Measurements from ENCODE around the gene ZNF629. TPM values are rescaled to one million over a fixed set of nuclear protein-coding genes. Genes with fewer than 3 reads are reported as not detected.
A peak's percentile ranks its signal among the peaks of the same experiment; 100 is the strongest.

ZNF629 gene
- total and polyA plus RNA-seq, 7 donors, result 3.0 to 12.1 (median 8.4) TPM

DNA sequence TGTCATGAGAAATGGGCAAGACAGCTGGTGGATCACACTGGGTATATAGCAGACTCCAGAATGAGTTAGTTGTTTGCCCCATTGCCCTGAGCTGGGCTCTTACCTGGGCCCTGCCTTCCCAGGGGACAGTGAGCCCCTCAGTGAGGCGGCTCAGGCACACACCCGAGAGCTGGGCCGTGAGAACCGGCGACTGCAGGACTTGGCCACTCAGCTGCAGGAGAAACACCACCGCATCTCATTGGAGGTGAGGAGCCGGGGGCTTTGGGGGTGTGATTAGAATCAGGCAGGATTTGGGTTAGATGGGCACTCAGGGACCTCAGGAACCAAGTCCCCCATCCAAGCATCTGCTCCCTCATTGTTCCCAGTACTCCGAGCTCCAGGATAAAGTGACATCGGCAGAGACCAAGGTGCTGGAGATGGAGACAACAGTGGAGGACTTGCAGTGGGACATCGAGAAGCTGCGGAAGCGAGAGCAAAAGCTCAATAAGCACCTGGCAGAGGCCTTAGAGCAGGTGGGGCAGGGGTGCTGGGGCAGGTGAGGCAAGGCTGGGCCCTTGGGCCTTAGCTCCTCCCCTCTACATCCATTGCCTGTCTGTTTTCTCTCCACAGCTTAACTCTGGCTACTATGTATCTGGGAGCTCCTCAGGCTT, 22.1 kb downstream of the ZNF629 start:
- H3K27me3 ChIP-seq, result no peaks in the 10 kb centered on the region
- no peak overlapping the region for H3K27ac ChIP-seq
- no peak for TF ChIP-seq EP300 (IDR thresholded peaks at IDR 0.05)
- TF ChIP-seq, protein P1, sequence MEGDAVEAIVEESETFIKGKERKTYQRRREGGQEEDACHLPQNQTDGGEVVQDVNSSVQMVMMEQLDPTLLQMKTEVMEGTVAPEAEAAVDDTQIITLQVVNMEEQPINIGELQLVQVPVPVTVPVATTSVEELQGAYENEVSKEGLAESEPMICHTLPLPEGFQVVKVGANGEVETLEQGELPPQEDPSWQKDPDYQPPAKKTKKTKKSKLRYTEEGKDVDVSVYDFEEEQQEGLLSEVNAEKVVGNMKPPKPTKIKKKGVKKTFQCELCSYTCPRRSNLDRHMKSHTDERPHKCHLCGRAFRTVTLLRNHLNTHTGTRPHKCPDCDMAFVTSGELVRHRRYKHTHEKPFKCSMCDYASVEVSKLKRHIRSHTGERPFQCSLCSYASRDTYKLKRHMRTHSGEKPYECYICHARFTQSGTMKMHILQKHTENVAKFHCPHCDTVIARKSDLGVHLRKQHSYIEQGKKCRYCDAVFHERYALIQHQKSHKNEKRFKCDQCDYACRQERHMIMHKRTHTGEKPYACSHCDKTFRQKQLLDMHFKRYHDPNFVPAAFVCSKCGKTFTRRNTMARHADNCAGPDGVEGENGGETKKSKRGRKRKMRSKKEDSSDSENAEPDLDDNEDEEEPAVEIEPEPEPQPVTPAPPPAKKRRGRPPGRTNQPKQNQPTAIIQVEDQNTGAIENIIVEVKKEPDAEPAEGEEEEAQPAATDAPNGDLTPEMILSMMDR (IDR thresholded peaks at IDR 0.05), result no peak
- no peaks in the 10 kb centered on the region for H3K9me3 ChIP-seq
- DNase-seq, result no peak
- 95 to 98% methylated on average over 12 of the region's 12 CpGs for WGBS, 2 donors
- H3K36me3 ChIP-seq, result peaks cover 57 to 68% (median 58%) of the 10 kb centered on the region in 4 donors
- intact Hi-C loops (cut with DNase I), result loop anchor here (5.0 kb wide), 1 partner anchor 127 kb away; the partner anchor contains the start of gene BCL7C
- H3K4me3 ChIP-seq, result no peak overlapping the region
- H3K4me1 ChIP-seq, result peaks cover 0 to 33% (median 31%) of the 10 kb centered on the region in 4 donors

DNA sequence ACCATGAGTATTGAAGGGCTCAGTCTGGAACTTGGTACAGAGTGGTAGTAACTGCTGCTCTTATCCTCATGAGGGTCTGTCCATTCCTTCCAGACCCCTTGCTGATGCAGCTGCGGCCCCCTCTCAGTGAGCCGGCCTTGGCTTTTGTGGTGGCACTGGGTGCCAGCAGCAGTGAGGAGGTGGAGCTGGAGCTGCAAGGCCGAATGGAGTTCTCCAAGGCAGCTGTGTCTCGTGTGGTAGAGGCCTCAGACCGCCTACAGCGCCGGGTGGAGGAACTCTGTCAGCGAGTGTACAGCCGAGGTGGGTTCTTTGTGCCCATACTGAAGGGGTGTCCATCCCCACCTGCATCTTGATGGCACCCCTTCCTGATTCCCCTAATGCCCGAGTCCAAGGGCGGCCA, 22.9 kb downstream of the ZNF629 start:
- Histone ChIP-seq H3K27ac (no peak overlapping the region), H3K9me3 (no peaks in the 10 kb centered on the region), H3K4me3 (no peak overlapping the region), H3K4me1 (peaks cover 0 to 33% (median 31%) of the 10 kb centered on the region in 4 donors), H3K36me3 (peaks cover 48 to 60% (median 51%) of the 10 kb centered on the region in 4 donors), H3K27me3 (no peaks in the 10 kb centered on the region)
- DNase-seq, result no peak
- WGBS, 2 donors, result 93% methylated on average over 11 of the region's 11 CpGs
- intact Hi-C loops (cut with DNase I), result loop anchor here (5.0 kb wide), 1 partner anchor 128 kb away; the partner anchor contains the start of gene BCL7C
- no peak for TF ChIP-seq POLR2AphosphoS5 (IDR thresholded peaks at IDR 0.05)

DNA sequence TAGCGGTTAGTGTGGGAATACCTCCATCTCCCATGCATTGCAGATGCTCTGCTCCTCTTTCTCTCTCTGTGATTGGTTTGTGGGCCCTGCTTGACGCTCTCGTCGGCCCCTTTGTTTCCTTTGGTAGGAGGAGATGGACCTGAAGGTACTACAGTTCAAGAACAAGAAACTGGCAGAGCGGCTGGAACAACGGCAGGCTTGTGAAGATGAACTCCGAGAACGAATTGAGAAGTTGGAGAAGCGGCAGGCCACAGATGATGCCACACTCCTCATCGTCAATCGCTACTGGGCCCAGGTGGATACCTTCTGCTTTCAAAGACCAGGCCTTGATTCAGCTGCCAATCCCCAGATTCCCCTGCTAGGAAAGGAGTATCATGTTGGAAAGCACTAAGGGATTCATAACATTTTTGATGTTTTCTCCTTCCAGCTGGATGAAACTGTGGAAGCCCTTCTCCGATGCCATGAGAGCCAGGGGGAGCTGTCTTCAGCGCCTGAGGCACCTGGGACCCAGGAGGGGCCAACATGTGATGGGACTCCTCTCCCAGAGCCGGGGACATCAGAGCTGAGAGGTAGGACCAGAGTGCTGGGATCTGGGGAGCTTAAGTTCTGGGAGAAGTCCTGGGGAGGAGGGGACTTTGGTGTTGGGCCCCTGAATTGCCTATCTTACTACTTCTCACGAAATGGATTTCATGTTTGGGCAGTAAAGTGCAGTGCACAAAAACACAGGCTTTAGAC, 23.8 kb downstream of the ZNF629 start:
- Histone ChIP-seq H3K27ac (peak overlapping the region; percentile 89 to 96 (median 92)), H3K36me3 (peaks cover 39 to 50% (median 42%) of the 10 kb centered on the region in 4 donors), H3K4me1 (peaks cover 0 to 33% (median 31%) of the 10 kb centered on the region in 4 donors), H3K27me3 (no peaks in the 10 kb centered on the region), H3K4me3 (peak overlapping the region; percentile 75 to 95 (median 84)), H3K9me3 (no peaks in the 10 kb centered on the region)
- DNase-seq, result no peak
- 60 to 73% methylated on average over 15 of the region's 15 CpGs for WGBS, 2 donors
- intact Hi-C loops (cut with DNase I), result loop anchor here (2.0 to 5.0 kb wide), 2 partner anchors 14 to 129 kb away; partner anchors contain the start of genes BCL7C and PHKG2
- TF ChIP-seq, protein P1 (IDR thresholded peaks at IDR 0.05), result no peak
- TF ChIP-seq POLR2A (IDR thresholded peaks at IDR 0.05) (no peak), POLR2AphosphoS5 (IDR thresholded peaks at IDR 0.05) (no peak), EP300 (IDR thresholded peaks at IDR 0.05) (no peak)

DNA sequence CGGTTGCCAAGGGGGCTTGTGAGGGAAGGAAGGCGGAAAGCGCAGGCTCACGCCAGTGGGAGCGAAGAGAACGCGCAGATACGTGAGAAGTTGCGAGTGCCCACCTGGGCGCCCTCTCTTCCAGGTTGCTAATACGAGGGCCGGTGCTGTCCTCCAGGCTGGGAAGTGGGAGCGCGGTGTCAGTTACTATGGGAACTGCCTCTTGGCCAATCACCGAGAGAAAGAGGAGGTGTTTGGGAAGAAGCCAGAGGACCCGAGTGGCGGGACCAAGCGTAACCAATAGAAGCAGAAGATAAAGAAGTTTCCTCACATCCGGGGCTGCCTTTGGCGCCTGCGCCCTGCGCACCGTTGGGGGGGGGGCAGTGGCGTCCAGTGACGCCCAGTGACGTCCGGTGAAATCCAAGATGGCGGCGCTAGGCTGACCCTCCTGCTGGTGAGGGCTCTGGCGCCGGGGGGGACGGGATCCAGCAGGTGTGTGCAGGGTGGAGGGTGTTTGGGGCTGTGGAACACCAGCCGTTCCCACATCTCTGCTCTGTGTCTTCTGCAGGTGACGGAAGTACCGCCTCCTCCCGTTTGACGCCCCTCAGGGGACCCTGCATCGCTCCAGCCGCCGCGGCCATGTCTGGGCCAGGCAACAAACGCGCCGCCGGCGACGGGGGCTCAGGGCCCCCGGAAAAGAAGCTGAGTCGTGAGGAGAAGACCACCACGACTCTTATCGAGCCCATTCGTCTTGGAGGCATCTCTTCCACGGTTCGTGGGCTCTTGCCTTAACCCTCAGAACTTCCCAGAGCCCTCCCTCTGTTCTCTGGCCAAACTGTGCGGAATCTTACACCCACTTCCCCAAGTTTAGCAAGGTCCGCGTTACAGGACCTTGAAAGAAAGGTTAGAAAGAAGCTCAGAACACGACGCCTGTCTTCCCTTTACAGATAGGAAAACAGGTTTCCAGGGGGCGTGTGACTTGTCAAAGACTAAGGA, 24.8 kb downstream of the ZNF629 start, which contains the start of the genes CFAP119 and RNF40:
Gene CFAP119 (minus strand): TSS at position 135 of the 975 bp plus-strand sequence. CDS start 314 bp downstream, outside the sequence.
Gene RNF40 (plus strand): TSS at position 395 of the 975 bp plus-strand sequence. CDS start 224 bp downstream, at position 619.
- no peaks in the 10 kb centered on the region for H3K9me3 ChIP-seq
- peaks cover 0 to 33% (median 31%) of the 10 kb centered on the region in 4 donors for H3K4me1 ChIP-seq
- DNase-seq, result peak; percentile 99
- peak within 1 kb of the TSS; percentile 75 to 95 (median 84) for H3K4me3 ChIP-seq
- peak within 1 kb of the TSS; percentile 89 to 96 (median 92) for H3K27ac ChIP-seq
- H3K36me3 ChIP-seq, result peaks cover 32 to 43% (median 36%) of the 10 kb centered on the region in 4 donors
- TF ChIP-seq, protein P1 (IDR thresholded peaks at IDR 0.05), result no peak
- TF ChIP-seq POLR2A (IDR thresholded peaks at IDR 0.05), result peak; percentile 90 to 91
- peak; percentile 94 to 98 (median 98) for TF ChIP-seq POLR2AphosphoS5 (IDR thresholded peaks at IDR 0.05)
- TF ChIP-seq EP300 (IDR thresholded peaks at IDR 0.05), result peak in 1 of 4 donors; percentile 31
- no peaks in the 10 kb centered on the region for H3K27me3 ChIP-seq
- WGBS, 2 donors, result 0 to 1% methylated on average over 60 of the region's 60 CpGs
- intact Hi-C loops (cut with DNase I), result loop anchor here (2.0 to 5.0 kb wide), 2 partner anchors 13 to 130 kb away; partner anchors contain the start of genes BCL7C and PHKG2
